Gastroesophageal sphincter (tissue), 4 donors: Measurements from ENCODE around the gene DMBX1. TPM values are rescaled to one million over a fixed set of nuclear protein-coding genes. Genes with fewer than 3 reads are reported as not detected.

Experiments used
- ATAC-seq: fragments of 150-250 bp; one replicate; pipeline ENCODE4 v1.9.1; 2016; ENCODE audit warnings: mild to moderate bottlenecking, moderate library complexity
- H3K27ac ChIP-seq, 4 donors: fragments of 200-600 bp; sonication (generic) in 3 of 4; 1 replicate in 3 of 4; 2 replicates in 1 of 4; pipeline ENCODE4 v1.5.1; 2016 to 2019
- H3K27me3 ChIP-seq: fragments of 200-600 bp; sonication (generic); one replicate; pipeline ENCODE4 v1.5.1; 2019
- H3K36me3 ChIP-seq, 2 donors: fragments of 200-600 bp; sonication (generic); one replicate each; pipeline ENCODE4 v1.5.1; 2019; ENCODE audit warnings: control low read depth in 1 of 2
- H3K4me1 ChIP-seq, 3 donors: fragments of 200-600 bp; sonication (generic); 1 replicate in 2 of 3; 2 replicates in 1 of 3; pipeline ENCODE4 v1.5.1; 2016 to 2019; ENCODE audit warnings: control low read depth in 2 of 3
- H3K4me3 ChIP-seq, 2 donors: fragments of 200-600 bp; sonication (generic); one replicate each; pipeline ENCODE4 v1.5.1; 2019; ENCODE audit warnings: mild to moderate bottlenecking in 1 of 2, moderate library complexity in 1 of 2
- H3K9me3 ChIP-seq, 3 donors: fragments of 200-600 bp; sonication (generic); one replicate each; pipeline ENCODE4 v1.5.1; 2017 to 2019; ENCODE audit warnings: control low read depth in 2 of 3
- CTCF ChIP-seq, 4 experiments: fragments of 200-600 bp in 2 of 4; fragments of 450-650 bp in 2 of 4; sonication (generic) in 1 of 4; IDR thresholded peaks; one replicate each; pipeline ENCODE4 v1.5.1; 2017 to 2019; ENCODE audit warnings: antibody characterized with exemption in 4 of 4, mild to moderate bottlenecking in 2 of 4, moderate library complexity in 2 of 4
- EP300 ChIP-seq: sonication (generic); formaldehyde crosslinking; IDR thresholded peaks from one replicate; pipeline ENCODE4 v1.6.1; 2017; ENCODE audit warnings: antibody characterized with exemption, mild to moderate bottlenecking
- POLR2A ChIP-seq, 2 donors: fragments of 450-650 bp; IDR thresholded peaks; one replicate each; pipeline ENCODE4 v1.6.1; 2017; ENCODE audit warnings: antibody characterized with exemption in 2 of 2, mild to moderate bottlenecking in 2 of 2, moderate library complexity in 1 of 2
- POLR2AphosphoS5 ChIP-seq: sonication (generic); formaldehyde crosslinking; IDR thresholded peaks from one replicate; pipeline ENCODE4 v1.6.1; 2017; ENCODE audit warnings: antibody characterized with exemption
- WGBS, 2 donors: methylation state at CpG; one replicate each; pipeline ENCODE4 v1.1.5; 2018; ENCODE audit warnings: low coverage in 1 of 2; 5-methylcytosine and 5-hydroxymethylcytosine counted together
- total RNA-seq, 4 donors: library from RNA; depleted of rRNA; stranded (reverse); fragments of >200 nt; gene quantifications; one replicate each; pipeline ENCODE4 v1.1.0, GENCODE V29; 2016

The DMBX1 gene
- total RNA-seq, 4 donors from 2014 or later: not detected

GRCh38 chr1:46486432-46487015 lies 3.1 kb upstream of the DMBX1 start:
- Histone ChIP-seq H3K4me3 (no peak overlapping the region), H3K27me3 (peaks cover 99% of the 10 kb centered on the region), H3K27ac (no peak overlapping the region), H3K36me3 (no peaks in the 10 kb centered on the region), H3K9me3 (no peaks in the 10 kb centered on the region), H3K4me1 (peaks cover 0 to 37% (median 21%) of the 10 kb centered on the region in 3 donors)
- TF ChIP-seq CTCF (IDR thresholded peaks at IDR 0.05) (no peak), POLR2A (IDR thresholded peaks at IDR 0.05) (no peak), EP300 (no peak), POLR2AphosphoS5 (no peak)
- ATAC-seq: no peak
- WGBS, 2 donors: 76 to 86% methylated on average over 4 to 8 of the region's 8 CpGs

- H3K9me3 ChIP-seq: no peaks in the 10 kb centered on the region
- H3K4me1 ChIP-seq: peaks cover 0 to 37% (median 21%) of the 10 kb centered on the region in 3 donors
- peaks cover 100% of the 10 kb centered on the region for H3K27me3 ChIP-seq
- TF ChIP-seq EP300 (no peak), CTCF (IDR thresholded peaks at IDR 0.05) (no peak), POLR2A (IDR thresholded peaks at IDR 0.05) (no peak), POLR2AphosphoS5 (no peak)
- no peaks in the 10 kb centered on the region for H3K36me3 ChIP-seq
- ATAC-seq: no peak
- no peak overlapping the region for H3K27ac ChIP-seq
- H3K4me3 ChIP-seq: no peak overlapping the region
- 25 to 58% methylated on average over 5 to 6 of the region's 7 CpGs for WGBS, 2 donors
Observed at GRCh38 chr1:46487818-46488218, 1.8 kb upstream of the DMBX1 start.

GRCh38 chr1:46488343-46489168 lies 1.1 kb upstream of the DMBX1 start:
- no peak overlapping the region for H3K27ac ChIP-seq
- peaks cover 100% of the 10 kb centered on the region for H3K27me3 ChIP-seq
- 24 to 30% methylated on average over 2 to 4 of the region's 24 CpGs for WGBS, 2 donors
- no peaks in the 10 kb centered on the region for H3K36me3 ChIP-seq
- no peaks in the 10 kb centered on the region for H3K9me3 ChIP-seq
- ATAC-seq: no peak
- TF ChIP-seq POLR2A (IDR thresholded peaks at IDR 0.05) (no peak), POLR2AphosphoS5 (no peak), EP300 (no peak)
- peaks cover 0 to 37% (median 21%) of the 10 kb centered on the region in 3 donors for H3K4me1 ChIP-seq
- H3K4me3 ChIP-seq: no peak overlapping the region

GRCh38 chr1:46489169-46489637 lies 433 bp upstream of the DMBX1 start:
- Histone ChIP-seq H3K27me3 (peaks cover 100% of the 10 kb centered on the region), H3K9me3 (no peaks in the 10 kb centered on the region), H3K4me1 (peaks cover 0 to 37% (median 21%) of the 10 kb centered on the region in 3 donors), H3K27ac (no peak overlapping the region), H3K4me3 (peak overlapping the region in 1 of 2 donors; percentile 48), H3K36me3 (no peaks in the 10 kb centered on the region)
- WGBS, 2 donors: 0 to 10% methylated on average over 4 to 10 of the region's 35 CpGs
- no peak for ATAC-seq
- TF ChIP-seq EP300 (no peak), POLR2A (IDR thresholded peaks at IDR 0.05) (no peak), CTCF (IDR thresholded peaks at IDR 0.05) (no peak), POLR2AphosphoS5 (no peak)

GRCh38 chr1:46490406-46490655 lies 695 bp downstream of the DMBX1 start:
- no peak for ATAC-seq
- Histone ChIP-seq H3K4me1 (peaks cover 0 to 37% (median 21%) of the 10 kb centered on the region in 3 donors), H3K27ac (no peak overlapping the region), H3K36me3 (no peaks in the 10 kb centered on the region), H3K27me3 (peaks cover 100% of the 10 kb centered on the region), H3K4me3 (peak overlapping the region in 1 of 2 donors; percentile 48), H3K9me3 (no peaks in the 10 kb centered on the region)
- no peak for TF ChIP-seq EP300
- WGBS, 2 donors: 2% methylated on average over 15 of the region's 25 CpGs; no CpG with 5 or more reads in 1 of the 2 donors
